HepG2 (cell line): Measurements from ENCODE around the gene SAPCD1. TPM values are rescaled to one million over a fixed set of nuclear protein-coding genes. Genes with fewer than 3 reads are reported as not detected.
A peak's percentile ranks its signal among the peaks of the same experiment; 100 is the strongest.

Experiments
- FOXA1 ChIP-seq, 2 experiments: fragments of 450-650 bp in 1 of 2; sonication (generic) in 1 of 2; formaldehyde crosslinking in 1 of 2; IDR thresholded peaks; 2 replicates each; pipeline versions ENCODE4 v1.4.0 to v1.6.1; 2016 to 2020; ENCODE audit warnings: missing genetic modification reagents in 1 of 2
- GLI4 ChIP-seq: sonication (generic); formaldehyde crosslinking; IDR thresholded peaks from 2 replicates; pipeline ENCODE4 v1.5.1; 2020; ENCODE audit warnings: missing genetic modification reagents, mild to moderate bottlenecking, moderate library complexity, borderline replicate concordance
- HHEX ChIP-seq: IDR thresholded peaks from 2 replicates; pipeline ENCODE4 v1.6.1; 2016; ENCODE audit warnings: control low read depth
- ISX ChIP-seq: sonication (generic); formaldehyde crosslinking; conservative IDR thresholded peaks from 2 replicates; pipeline ENCODE4 v1.5.0; 2020; ENCODE audit warnings: missing genetic modification reagents
- KIAA2018 ChIP-seq: sonication (generic); formaldehyde crosslinking; IDR thresholded peaks from 2 replicates; pipeline ENCODE4 v1.5.0; 2020; ENCODE audit warnings: mild to moderate bottlenecking, missing genetic modification reagents, borderline replicate concordance
- MXD1 ChIP-seq: sonication (generic); formaldehyde crosslinking; IDR thresholded peaks from 2 replicates; pipeline ENCODE4 v1.4.0; 2020; ENCODE audit warnings: mild to moderate bottlenecking, missing genetic modification reagents
- PHF8 ChIP-seq: sonication (generic); formaldehyde crosslinking; IDR thresholded peaks from 2 replicates; pipeline ENCODE4 v1.5.0; 2020; ENCODE audit warnings: missing genetic modification reagents
- REST ChIP-seq, 2 experiments: IDR thresholded peaks; 2 replicates each; pipeline ENCODE4 v1.6.1; 2011 to 2012; ENCODE audit warnings: low read length in 2 of 2, borderline replicate concordance in 1 of 2, low read depth in 1 of 2, mild to moderate bottlenecking in 1 of 2, moderate library complexity in 1 of 2
- SIX1 ChIP-seq: sonication (generic); formaldehyde crosslinking; IDR thresholded peaks from 2 replicates; pipeline ENCODE4 v1.4.0; 2020; ENCODE audit warnings: missing genetic modification reagents, borderline replicate concordance
- SNAI1 ChIP-seq: sonication (generic); formaldehyde crosslinking; IDR thresholded peaks from 2 replicates; pipeline ENCODE4 v1.5.0; 2020; ENCODE audit warnings: mild to moderate bottlenecking, missing genetic modification reagents, borderline replicate concordance
- SP1 ChIP-seq, 2 experiments: fragments of 450-650 bp in 1 of 2; sonication (generic) in 1 of 2; formaldehyde crosslinking in 1 of 2; IDR thresholded peaks; 2 replicates each; pipeline versions ENCODE4 v1.4.0 to v1.6.1; 2016 to 2020; ENCODE audit warnings: missing genetic modification reagents in 1 of 2
- U2AF2 ChIP-seq: fragments of 200-400 bp; formaldehyde crosslinking; IDR thresholded peaks from 2 replicates; pipeline ENCODE4 v1.6.1; 2017; ENCODE audit warnings: low read depth, mild to moderate bottlenecking, low read length
- XBP1 ChIP-seq: sonication (generic); formaldehyde crosslinking; IDR thresholded peaks from 2 replicates; pipeline ENCODE4 v1.5.0; 2020; ENCODE audit warnings: missing genetic modification reagents
- ZNF569 ChIP-seq: sonication (generic); formaldehyde crosslinking; IDR thresholded peaks from 2 replicates; pipeline ENCODE4 v1.5.0; 2020; ENCODE audit warnings: mild to moderate bottlenecking, missing genetic modification reagents, moderate library complexity, borderline replicate concordance
- ZNF709 ChIP-seq: sonication (generic); formaldehyde crosslinking; IDR thresholded peaks from 2 replicates; pipeline ENCODE4 v1.5.0; 2020; ENCODE audit warnings: mild to moderate bottlenecking, missing genetic modification reagents
- ZNF713 ChIP-seq: sonication (generic); formaldehyde crosslinking; IDR thresholded peaks from 2 replicates; pipeline ENCODE4 v1.4.0; 2020; ENCODE audit warnings: mild to moderate bottlenecking, missing genetic modification reagents
- ZNF841 ChIP-seq: sonication (generic); formaldehyde crosslinking; IDR thresholded peaks from 2 replicates; pipeline ENCODE4 v1.8.1; 2023; ENCODE audit warnings: missing genetic modification reagents, borderline replicate concordance
- polyA plus RNA-seq, 8 experiments: library from polyadenylated mRNA; depleted of rRNA in 3 of 8; stranded (reverse) in 7 of 8; unstranded in 1 of 8; fragments of >200 nt; fragmentation: Illumina TruSeq in 4 of 8; extraction: Trizol in 4 of 8; gene quantifications; 2 replicates each; pipeline versions ENCODE4 v1.2.1 to v1.2.3, GENCODE V29; 2011 to 2016; ENCODE audit warnings: low read depth in 4 of 8, missing spikeins in 1 of 8, mixed read lengths in 1 of 8; ENCODE audit not compliant: insufficient read depth in 1 of 8
- total RNA-seq, 5 experiments: library from RNA; depleted of rRNA; stranded (reverse); fragments of >200 nt; fragmentation: Illumina TruSeq; extraction: Trizol; gene quantifications; 2 replicates each; pipeline ENCODE4 v1.2.3, GENCODE V29; 2016; ENCODE audit warnings: low read depth in 1 of 5

SAPCD1 gene
- total and polyA plus RNA-seq, 2 of the 13 experiments (the other 11 are each of a cell fraction or from before 2014, with no cell fraction given), result 2.5 to 3.9 TPM

GRCh38 chr6:31776989-31777666 is 14.7 kb downstream of the SAPCD1 start, which contains the start of gene VWA7 (continued):
- TF ChIP-seq MXD1 (0 out of 2 replicates have a peak, but pooled peaks have one; percentile 34), HHEX (CRISPR knock-in tag) (no peak), SIX1 (CRISPR knock-in tag) (no peak), XBP1 (CRISPR knock-in tag) (no peak), SNAI1 (CRISPR knock-in tag) (no peak), ISX (CRISPR knock-in tag) (no peak), PHF8 (CRISPR knock-in tag) (peak; percentile 59), SP1 (IDR thresholded peaks at IDR 0.05) (no peak), SP1 (CRISPR knock-in tag; IDR thresholded peaks at IDR 0.05) (peak; percentile 49; the same call in 1 of the 2 replicates), KIAA2018 (CRISPR knock-in tag) (no peak), FOXA1 (IDR thresholded peaks at IDR 0.05) (no peak), FOXA1 (CRISPR knock-in tag; IDR thresholded peaks at IDR 0.05) (0 out of 2 replicates have a peak, but pooled peaks have one; percentile 38), REST (IDR thresholded peaks at IDR 0.05; ENCODE audit: borderline replicate concordance in 1 of 2, low read depth in 1 of 2, low read length in 2 of 2) (no peak), U2AF2 (0 out of 2 replicates have a peak, but pooled peaks have one; percentile 3), ZNF709 (no peak; the same call in 1 of the 2 replicates), GLI4 (CRISPR knock-in tag) (0 out of 2 replicates have a peak, but pooled peaks have one; percentile 50), ZNF841 (CRISPR knock-in tag) (no peak), ZNF569 (CRISPR knock-in tag) (no peak), ZNF713 (CRISPR knock-in tag) (no peak)
